Stimulated activated CD8-positive, alpha-beta memory T cell treated with anti-CD3 and anti-CD28 coated beads, Interleukin-12 subunit alpha, Interleukin-12 subunit beta, amount 100 ng/mL, for 4 hours (primary cell): ENCODE data around the gene RAB44.

Experiments
- DNase-seq: peaks from one replicate; pipeline ENCODE4 v3.0.0-alpha.2; 2020; ENCODE audit warnings: low read depth

RAB44 gene

GRCh38 chr6:36776167-36776566, 78.5 kb downstream of the RAB44 start:
- DNase-seq: no peak

GRCh38 chr6:36777801-36778200, 80.2 kb downstream of the RAB44 start:
- DNase-seq: no peak

- no peak for DNase-seq
These were observed 81.6 kb downstream of the RAB44 start for GRCh38 chr6:36779227-36779626.

- no peak for DNase-seq
These were observed 83.0 kb downstream of the RAB44 start for GRCh38 chr6:36780442-36781177.

- DNase-seq: no peak
These were observed 84.0 kb downstream of the RAB44 start for GRCh38 chr6:36781669-36782068.
